Esophagus mucosa (tissue), 1 donor: ENCODE results near the gene C8G. TPM values are rescaled to one million over a fixed set of nuclear protein-coding genes. Genes with fewer than 3 reads are reported as not detected.

Experiments used
- ATAC-seq: fragments of 200-7000 bp; cut with Tn5 transposase; one replicate; pipeline ENCODE4 v1.9.1; 2020
- total RNA-seq: library from RNA; stranded (reverse); gene quantifications from one replicate; pipeline ENCODE4 v1.2.4, GENCODE V29; 2023
- donor health status: DM: yes; HTN: yes; CAD: no.

The C8G gene
- total RNA-seq, 1 donor from 2014 or later: not detected

DNA sequence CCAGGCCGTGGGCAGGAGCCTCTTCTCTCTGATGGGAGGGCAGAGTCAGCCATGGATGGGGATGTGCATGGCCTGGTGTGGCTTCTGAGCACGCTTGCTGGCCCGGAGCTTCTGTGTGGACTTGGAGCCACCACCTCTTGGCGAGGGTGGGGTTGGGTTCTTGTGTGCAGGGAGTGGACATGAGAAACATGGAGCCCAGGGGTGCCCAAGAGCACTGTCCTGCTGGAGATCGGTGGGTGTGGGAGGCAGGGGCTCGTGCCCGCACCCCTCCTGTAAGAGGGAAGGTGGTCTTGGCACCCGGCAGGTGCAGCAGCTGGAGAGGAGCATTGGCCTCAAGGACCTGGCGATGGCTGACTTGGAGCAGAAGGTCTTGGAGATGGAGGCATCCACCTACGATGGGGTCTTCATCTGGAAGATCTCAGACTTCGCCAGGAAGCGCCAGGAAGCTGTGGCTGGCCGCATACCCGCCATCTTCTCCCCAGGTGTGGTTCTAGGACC is 24.3 kb upstream of the C8G start:
- ATAC-seq: no peak

DNA sequence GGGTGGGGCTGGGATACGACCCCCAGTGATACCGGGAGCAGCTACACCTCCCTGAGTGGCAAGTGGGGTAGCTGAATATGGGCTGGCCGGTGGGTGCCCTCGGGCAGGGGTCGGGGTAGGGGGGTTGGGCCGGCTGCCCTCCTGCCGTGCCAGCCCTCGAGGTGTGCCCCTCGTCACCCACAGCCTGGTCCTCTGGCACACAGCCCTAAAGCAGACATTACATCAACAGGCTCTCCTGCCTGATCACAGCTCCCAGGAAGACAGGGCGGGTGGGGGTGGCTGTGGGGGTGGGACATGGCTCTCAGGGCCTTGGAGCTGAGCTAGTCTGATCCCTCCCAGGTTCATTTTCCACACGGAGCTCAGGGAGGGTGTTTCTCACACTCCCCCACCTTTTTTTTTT is 23.7 kb upstream of the C8G start:
- no peak for ATAC-seq

GRCh38 chr9:136921718-136922117 is 23.3 kb upstream of the C8G start:
- ATAC-seq: no peak

DNA sequence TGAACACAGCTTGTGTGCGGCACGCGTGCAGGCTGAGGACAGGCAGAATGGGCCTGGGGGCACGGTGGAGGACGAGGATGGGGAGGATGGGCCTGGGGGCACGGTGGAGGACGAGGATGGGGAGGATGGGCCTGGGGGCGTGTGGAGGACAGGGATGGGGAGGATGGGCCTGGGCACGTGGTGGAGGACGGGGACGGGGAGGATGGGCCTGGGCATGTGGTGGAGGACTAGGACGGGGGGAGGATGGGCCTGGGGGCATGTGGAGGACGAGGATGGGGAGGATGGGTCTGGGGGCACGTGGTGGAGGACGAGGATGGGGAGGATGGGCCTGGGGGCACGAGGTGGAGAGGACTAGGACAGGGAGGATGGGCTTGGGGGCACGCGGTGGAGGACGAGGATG is 22.5 kb upstream of the C8G start:
- no peak for ATAC-seq

DNA sequence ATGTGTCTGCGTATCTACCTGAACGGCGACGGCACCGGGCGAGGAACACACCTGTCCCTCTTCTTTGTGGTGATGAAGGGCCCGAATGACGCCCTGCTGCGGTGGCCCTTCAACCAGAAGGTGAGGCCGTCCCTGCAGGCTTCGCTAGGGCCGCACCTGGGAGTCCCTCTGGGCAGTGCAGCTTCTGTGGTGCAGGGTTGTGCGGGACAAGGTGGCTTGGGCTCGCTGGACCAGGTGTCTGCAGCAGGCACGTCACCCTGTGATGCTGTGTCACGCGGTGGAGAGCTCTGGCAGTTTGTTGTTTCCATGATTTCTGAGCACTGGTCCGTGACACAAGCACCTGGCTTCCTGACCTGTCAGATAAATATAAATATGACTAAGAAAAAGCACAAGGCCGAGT is 21.2 kb upstream of the C8G start:
- ATAC-seq: no peak

DNA sequence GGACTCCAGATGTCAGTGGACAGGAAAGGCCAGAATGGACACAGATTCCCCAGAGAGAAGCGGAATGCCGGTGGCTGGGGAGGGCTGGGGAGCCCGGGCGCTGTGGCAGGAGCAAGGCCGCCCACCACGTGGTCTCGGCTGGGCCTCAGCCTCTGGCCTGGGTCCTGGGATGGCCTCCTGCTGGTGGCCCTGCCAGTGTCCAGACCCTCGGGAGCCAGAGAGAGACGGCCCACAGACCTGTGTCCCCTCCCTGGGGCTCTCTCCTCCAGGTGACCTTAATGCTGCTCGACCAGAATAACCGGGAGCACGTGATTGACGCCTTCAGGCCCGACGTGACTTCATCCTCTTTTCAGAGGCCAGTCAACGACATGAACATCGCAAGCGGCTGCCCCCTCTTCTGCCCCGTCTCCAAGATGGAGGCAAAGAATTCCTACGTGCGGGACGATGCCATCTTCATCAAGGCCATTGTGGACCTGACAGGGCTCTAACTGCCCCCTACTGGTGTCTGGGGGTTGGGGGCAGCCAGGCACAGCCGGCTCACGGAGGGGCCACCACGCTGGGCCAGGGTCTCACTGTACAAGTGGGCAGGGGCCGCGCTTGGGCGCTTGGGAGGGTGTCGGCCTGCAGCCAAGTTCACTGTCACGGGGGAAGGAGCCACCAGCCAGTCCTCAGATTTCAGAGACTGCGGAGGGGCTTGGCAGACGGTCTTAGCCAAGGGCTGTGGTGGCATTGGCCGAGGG is 19.5 kb upstream of the C8G start:
- peak; percentile 46 for ATAC-seq

DNA sequence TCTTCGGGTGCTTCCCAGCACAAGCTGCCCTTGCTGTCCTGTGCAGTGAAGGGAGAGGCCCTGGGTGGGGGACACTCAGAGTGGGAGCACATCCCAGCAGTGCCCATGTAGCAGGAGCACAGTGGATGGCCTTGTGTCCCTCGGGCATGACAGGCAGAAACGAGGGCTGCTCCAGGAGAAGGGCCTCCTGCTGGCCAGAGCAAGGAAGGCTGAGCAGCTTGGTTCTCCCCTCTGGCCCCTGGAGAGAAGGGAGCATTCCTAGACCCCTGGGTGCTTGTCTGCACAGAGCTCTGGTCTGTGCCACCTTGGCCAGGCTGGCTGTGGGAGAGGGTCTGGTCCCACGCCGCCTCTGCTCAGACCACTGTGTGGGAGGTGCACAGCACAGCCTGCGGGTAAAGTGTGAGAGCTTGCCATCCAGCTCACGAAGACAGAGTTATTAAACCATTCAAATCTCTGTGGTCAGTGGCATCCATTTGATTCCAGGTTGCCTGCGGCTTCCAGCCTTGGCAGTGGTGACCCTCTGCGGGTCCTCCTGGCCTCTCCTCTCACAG is 18.8 kb upstream of the C8G start:
- peak; percentile 8 for ATAC-seq

DNA sequence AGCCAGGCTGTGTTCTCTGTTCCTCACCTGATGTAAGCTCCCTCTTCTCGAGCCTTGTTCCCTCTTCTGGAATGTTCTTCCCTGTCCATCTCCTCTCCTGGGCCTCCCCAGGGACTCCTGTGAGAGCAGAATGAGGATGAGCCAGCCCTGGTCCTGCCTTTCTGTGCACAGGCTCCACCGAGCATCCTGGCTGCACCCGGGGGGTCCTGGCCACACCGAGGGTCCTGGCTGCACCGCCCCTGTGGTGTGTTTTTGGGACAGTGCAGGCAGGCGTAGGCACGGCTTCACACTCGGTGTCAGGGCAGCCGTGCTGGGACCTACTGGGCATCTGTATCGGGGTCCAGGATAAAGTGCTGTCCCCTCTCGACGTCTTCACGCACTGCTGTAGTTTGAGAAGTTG is 18.3 kb upstream of the C8G start:
- no peak for ATAC-seq

DNA sequence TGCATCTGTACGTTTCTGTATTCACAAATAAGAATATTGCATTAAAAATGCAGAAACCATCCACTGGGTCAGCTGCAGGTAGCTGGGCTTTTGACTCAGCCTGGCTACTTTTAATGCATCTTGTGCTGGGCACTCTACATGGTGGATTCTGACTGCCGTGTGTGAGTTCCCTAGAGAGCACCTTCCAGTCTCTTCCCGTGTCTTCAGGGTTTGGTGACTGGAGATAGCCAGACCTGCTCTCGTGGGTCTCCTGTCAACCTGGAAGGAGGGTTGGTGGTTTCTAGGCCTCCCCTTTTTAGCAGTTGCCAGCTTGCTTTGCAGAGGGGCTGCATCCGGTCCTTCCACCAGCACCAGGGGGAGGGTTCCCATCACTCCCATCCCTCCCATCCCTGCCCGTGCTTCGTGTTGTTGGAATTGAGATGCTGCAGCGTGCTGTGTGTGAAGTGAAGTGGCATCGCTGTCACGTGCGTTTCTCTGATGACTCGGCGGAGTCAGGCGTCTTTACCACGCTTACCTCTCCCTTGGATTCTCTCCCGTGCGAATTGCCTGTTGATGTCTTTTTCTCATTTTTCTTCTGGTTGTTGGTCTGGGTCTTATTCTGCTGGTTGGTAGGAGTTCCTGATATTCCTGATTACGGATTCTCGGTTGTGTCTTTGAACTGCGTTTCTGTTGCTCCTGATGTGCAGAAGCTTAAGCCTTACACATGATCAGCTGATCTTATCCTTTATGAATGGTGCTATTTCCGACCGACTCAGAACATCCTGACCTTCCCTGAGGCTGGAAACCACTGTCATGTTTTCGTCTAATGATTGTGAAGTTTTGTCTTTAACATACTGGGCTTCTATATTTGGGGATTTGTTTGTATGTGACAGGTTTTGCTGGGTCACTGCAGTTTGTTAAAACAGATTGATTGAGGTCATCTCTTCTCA is 17.4 kb upstream of the C8G start:
- ATAC-seq: no peak

GRCh38 chr9:136928591-136928990 is 16.5 kb upstream of the C8G start:
- ATAC-seq: no peak

DNA sequence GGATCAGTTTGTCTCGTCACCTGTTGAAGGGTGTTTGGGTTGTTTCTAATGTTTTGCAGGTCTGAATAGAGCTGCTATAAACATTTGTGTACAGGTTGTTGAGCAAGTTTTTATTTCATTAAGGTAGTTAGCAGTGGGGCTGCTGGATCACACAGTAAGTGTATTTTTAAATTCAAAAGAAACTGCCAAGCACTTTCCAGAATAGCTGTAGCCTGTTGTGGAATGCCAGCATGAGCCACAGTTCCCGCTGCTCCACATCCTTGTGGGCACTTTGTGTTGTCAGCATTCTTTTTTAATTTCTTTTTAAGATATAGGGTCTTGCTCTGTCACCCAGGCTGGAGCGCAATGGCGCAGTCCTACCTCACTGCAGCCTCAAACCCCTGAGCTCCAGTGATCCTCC is 15.0 kb upstream of the C8G start:
- ATAC-seq: no peak

DNA sequence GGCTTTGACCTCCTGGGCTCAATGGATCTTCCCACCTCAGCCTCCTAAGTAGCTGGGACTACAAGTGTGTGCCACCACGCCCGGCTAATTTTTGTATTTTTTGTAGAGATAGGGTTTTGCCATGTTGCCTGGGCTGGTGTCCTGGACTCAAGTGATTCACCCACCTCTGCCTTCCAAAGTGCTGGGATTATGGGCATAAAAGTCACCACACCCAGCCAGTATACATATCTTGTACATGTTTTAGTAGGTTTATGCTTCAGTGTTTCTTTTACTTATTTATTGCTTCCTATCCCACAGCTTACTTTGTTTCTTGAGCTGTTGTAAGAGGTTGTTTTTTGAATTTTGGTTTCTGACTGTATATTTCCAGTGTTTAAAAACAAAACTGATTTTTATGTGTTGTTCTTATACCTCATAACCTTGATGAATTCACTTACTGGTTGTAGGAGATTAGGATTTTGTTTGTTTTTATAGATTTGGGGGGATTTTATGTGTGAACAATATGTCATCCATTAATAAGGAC is 13.4 kb upstream of the C8G start:
- ATAC-seq: peak; percentile 46

- ATAC-seq: no peak
These were observed 10.8 kb upstream of the C8G start for GRCh38 chr9:136934277-136934676.

DNA sequence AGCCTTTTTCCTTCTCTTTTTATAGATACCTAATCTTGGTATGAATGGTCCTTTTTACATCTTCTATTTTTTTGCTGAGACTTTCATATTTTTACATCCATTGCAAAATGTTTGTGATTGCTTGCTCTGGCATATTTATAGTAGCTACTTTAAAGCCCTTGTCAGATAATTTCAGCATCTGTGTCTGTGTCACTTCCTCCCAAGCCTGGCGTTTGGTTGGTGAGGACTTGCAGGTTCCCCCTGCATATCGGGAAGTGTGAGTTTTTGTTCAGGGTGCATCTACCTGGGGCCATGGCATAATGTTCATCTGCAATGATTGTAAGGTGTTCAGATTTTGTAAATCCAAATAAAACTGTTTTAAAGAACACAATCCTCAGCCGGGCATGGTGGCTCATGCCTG is 9.4 kb upstream of the C8G start:
- ATAC-seq: no peak

DNA sequence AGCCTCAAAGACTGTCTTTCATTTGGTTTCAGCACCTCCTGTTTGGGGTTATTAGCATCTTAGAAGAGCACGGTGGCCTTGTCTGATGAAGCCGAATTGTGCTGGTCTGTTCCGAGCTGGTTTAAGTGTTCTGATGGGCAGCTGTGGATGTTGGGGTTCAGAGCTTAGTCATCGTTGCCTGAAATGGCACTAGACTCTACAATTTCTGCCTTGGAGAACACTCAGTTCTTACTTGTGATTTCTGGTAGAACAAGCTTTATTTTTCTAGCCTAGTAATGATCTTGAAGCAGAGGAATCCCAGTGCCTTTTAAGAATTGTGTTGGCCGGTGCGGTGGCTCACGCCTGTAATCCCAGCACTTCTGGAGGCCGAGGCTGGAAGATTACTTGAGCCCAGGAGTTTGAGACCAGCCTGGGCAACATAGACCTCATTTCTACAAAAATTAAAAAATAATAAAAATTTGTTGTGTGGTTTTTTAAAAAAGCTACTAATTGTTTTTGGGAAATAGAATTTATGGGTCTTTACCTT is 8.3 kb upstream of the C8G start:
- ATAC-seq: no peak

- ATAC-seq: no peak
These were observed 7.6 kb upstream of the C8G start for GRCh38 chr9:136937186-136938001.

- no peak for ATAC-seq
These were observed 5.5 kb upstream of the C8G start for GRCh38 chr9:136939431-136939995.

- ATAC-seq: no peak
These were observed 5.0 kb upstream of the C8G start for GRCh38 chr9:136939996-136940525.

DNA sequence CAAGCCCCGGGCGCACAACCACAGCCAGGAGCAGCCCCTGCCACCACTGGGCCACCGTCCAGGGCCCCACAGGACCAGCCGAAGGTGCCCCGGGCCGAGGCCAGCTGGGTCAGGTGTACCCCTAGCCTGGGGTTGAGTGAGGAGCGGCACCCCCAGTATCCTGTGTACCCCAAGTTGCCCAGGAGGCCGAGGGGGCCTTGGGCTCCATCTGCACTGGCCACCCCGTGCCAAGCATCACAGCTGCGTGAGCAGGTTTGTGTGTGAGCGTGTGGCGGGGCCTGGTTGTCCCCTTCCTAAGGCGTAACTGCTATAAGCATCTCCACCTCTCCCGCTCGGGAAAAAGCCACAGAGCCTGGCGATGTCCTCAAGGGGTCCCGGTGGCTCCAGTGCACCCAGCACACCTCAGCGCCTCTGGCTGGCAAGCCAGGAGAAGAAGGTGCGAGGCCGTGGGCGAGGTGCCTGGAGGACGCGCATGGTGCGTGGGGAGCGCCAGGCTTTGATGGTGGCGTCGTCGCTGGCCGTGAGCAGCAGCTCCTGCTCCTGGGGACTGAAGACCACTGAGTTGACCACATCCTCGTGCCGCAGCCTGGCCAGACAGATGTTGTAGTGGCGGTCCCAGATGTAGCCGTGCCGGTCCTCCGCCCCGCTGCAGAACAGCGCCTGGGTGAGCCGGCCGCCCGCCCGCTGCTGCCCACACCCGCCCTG is 4.4 kb upstream of the C8G start:
- ATAC-seq: no peak

GRCh38 chr9:136941231-136942111 is 3.6 kb upstream of the C8G start:
- no peak for ATAC-seq
